ENCODE measurements around the gene ANKRD44.
"Not testable (repeated sequence)": the region's sequence is repeated elsewhere in the genome, so short reads cannot be mapped to it uniquely, and the experiment has no call there.

The ANKRD44 gene

GRCh38 chr2:197296835-197297234 lies 13.7 kb downstream of the ANKRD44 start:
- DNase-seq (ENCODE audit: extremely low read depth, low read depth) = no peak
- no peak for TF ChIP-seq CTCF (IDR thresholded peaks at IDR 0.05; ENCODE audit: low read depth, low read length, missing control alignments)
- no peak overlapping the region for H3K4me3 ChIP-seq (replicated peaks; ENCODE audit: low read depth, low read length)

- no peak for DNase-seq (ENCODE audit: extremely low read depth, low read depth)
- no peak for TF ChIP-seq CTCF (IDR thresholded peaks at IDR 0.05; ENCODE audit: low read depth, low read length, missing control alignments)
- H3K4me3 ChIP-seq (replicated peaks; ENCODE audit: low read depth, low read length) = no peak overlapping the region
These were observed 16.3 kb downstream of the ANKRD44 start for GRCh38 chr2:197294260-197294659.

GRCh38 chr2:197293252-197294007 lies 17.1 kb downstream of the ANKRD44 start:
- no peak for DNase-seq (ENCODE audit: extremely low read depth, low read depth)
- no peak overlapping the region for H3K4me3 ChIP-seq (replicated peaks; ENCODE audit: low read depth, low read length)
- no peak for TF ChIP-seq CTCF (IDR thresholded peaks at IDR 0.05; ENCODE audit: low read depth, low read length, missing control alignments)

GRCh38 chr2:197292619-197293018 lies 18.0 kb downstream of the ANKRD44 start:
- no peak for TF ChIP-seq CTCF (IDR thresholded peaks at IDR 0.05; ENCODE audit: low read depth, low read length, missing control alignments)
- H3K4me3 ChIP-seq (replicated peaks; ENCODE audit: low read depth, low read length) = no peak overlapping the region

GRCh38 chr2:197287596-197287932 lies 23.0 kb downstream of the ANKRD44 start:
- not testable (repeated sequence) for DNase-seq (ENCODE audit: extremely low read depth, low read depth)

More at GRCh38 chr2:197292619-197293018, 18.0 kb downstream of the ANKRD44 start:
- DNase-seq (ENCODE audit: extremely low read depth, low read depth) = no peak

GRCh38 chr2:197286805-197287595 lies 23.6 kb downstream of the ANKRD44 start:
- no peak for TF ChIP-seq CTCF (IDR thresholded peaks at IDR 0.05; ENCODE audit: low read depth, low read length, missing control alignments)
- peak; percentile 47 for DNase-seq (ENCODE audit: extremely low read depth, low read depth)
- H3K4me3 ChIP-seq (replicated peaks; ENCODE audit: low read depth, low read length) = no peak overlapping the region

More at GRCh38 chr2:197287596-197287932, 23.0 kb downstream of the ANKRD44 start:
- H3K4me3 ChIP-seq (replicated peaks; ENCODE audit: low read depth, low read length) = not testable (repeated sequence)

- no peak for DNase-seq (ENCODE audit: extremely low read depth, low read depth)
- TF ChIP-seq CTCF (IDR thresholded peaks at IDR 0.05; ENCODE audit: low read depth, low read length, missing control alignments) = no peak
- H3K4me3 ChIP-seq (replicated peaks; ENCODE audit: low read depth, low read length) = no peak overlapping the region
These were observed 25.2 kb downstream of the ANKRD44 start for GRCh38 chr2:197285361-197285760.

Data from HFF-Myc (cell line).